GM20000 (cell line): Measurements from ENCODE around the gene DMTF1.
"Not testable (repeated sequence)": the region's sequence is repeated elsewhere in the genome, so short reads cannot be mapped to it uniquely, and the experiment has no call there.

ENCODE experiments used
- DNase-seq: peaks from one replicate; pipeline ENCODE4 v3.0.0; 2012; ENCODE audit warnings: low spot score
- TF ChIP-seq, protein P1 (sequence below): IDR thresholded peaks from 2 replicates; pipeline ENCODE4 v1.5.1; 2012; ENCODE audit warnings: mild to moderate bottlenecking, control low read depth; ENCODE audit errors: extremely low read depth, missing control alignments

The DMTF1 gene

DNA sequence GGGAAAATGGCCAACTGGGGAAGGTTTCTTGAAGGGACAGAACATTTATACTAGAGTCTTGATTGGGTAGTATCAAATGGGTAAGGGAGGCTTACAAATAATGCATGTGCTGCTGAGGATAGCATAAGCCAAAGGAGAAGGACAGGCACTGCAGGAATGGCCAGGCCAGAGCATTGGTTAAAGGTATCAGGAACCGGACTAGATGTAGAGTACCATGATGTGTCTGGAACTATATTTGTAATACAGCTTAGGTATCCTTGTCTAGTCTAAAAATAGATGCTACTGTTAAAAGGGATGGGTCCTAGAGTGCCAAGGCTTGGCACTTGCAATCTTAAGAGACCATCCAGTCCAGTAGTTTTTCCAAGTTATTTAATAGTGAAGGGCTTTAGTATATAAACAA is 47.0 kb downstream of the DMTF1 start:
- no peak for DNase-seq
- TF ChIP-seq, protein P1, sequence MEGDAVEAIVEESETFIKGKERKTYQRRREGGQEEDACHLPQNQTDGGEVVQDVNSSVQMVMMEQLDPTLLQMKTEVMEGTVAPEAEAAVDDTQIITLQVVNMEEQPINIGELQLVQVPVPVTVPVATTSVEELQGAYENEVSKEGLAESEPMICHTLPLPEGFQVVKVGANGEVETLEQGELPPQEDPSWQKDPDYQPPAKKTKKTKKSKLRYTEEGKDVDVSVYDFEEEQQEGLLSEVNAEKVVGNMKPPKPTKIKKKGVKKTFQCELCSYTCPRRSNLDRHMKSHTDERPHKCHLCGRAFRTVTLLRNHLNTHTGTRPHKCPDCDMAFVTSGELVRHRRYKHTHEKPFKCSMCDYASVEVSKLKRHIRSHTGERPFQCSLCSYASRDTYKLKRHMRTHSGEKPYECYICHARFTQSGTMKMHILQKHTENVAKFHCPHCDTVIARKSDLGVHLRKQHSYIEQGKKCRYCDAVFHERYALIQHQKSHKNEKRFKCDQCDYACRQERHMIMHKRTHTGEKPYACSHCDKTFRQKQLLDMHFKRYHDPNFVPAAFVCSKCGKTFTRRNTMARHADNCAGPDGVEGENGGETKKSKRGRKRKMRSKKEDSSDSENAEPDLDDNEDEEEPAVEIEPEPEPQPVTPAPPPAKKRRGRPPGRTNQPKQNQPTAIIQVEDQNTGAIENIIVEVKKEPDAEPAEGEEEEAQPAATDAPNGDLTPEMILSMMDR = no peak

DNA sequence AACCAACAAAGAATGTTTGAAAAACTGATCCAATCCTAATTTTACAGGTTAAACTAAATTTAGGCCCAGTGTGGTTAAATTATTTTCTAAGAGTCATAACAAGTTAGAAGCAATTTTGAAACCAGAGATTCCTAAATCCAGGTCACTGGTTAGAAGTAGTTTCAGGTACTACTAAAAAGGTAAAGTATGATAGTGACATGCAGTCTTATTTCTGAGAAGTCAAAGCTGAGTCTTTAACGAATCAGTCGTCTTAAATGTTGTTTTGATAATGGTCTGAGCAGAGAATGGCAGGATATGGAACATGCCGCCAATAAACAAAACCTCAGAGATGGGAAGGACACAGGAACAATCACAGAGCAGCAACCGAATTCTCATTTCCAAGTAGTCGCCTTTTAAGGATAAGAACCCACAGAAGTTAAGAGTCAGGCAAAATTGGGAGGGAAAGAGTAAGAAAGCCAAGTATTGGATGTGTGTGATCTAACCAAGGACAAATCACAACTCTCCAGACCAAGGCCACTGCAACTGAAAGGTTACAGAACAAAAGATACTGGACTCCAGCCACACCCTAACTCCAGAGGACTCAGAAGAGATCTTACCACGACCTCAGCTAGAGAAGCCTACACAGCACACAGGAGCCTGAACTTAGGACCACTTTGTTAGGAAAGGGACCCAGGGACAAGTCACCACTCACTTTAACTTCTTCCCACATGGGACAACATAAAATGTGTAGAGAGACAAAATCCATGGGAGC is 47.6 kb downstream of the DMTF1 start:
- DNase-seq = no peak
- TF ChIP-seq, protein P1 = no peak

DNA sequence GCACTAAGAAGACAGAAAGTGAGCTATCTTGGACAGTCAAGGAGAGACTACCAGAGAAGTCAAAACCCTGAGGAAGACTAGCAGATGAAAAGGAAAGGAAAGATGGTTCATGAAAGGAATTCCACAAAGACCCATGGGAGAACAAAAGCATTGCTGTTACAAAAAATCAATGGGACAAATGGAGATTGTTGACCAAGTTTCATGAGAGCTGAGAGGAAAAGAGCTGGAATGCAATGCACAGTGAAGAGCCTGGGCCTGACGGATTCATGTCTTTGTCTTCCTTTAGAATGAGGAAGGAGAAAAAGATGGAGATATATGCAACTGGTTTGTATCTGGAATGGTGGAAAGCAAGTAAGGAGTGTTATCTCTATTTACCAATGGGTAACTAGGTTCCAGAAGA is 50.0 kb downstream of the DMTF1 start:
- TF ChIP-seq, protein P1 = no peak
- DNase-seq = no peak

DNA sequence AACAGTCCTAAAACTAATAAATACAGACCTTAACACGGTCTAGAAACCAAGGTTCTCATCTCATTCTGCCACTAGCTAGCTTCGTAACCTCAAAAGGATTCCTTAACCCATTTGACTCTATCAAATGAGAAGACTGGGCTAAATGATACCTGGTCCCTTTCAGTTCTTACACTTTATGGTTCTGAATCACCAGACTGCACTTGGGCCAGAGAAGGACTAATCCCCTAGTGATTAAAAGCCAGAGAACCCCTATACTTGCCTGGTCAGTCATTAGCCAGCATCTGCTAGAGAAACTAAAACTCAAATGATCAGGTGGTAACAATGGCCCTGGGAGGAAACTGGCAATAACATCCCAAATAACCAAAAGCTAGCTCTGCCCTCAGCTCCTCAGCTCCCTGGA is 50.5 kb downstream of the DMTF1 start:
- no peak for DNase-seq
- TF ChIP-seq, protein P1 = no peak

DNA sequence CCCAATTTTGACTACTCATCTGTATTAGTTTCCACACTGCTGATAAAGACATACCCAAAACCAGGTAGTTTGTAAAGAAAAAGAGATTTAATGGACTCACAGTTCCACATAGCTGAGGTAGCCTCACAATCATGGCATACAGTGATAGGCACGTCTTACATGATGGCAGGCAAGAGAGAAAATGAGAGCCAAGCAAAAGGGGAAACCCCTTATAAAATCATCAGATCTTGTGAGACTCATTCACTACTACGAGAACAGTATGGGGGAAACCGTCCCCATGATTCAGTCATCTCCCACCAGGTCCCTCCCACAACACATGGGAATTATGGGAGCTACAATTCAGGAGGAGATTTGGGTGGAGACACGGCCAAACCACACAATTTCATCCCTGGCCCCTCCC is 51.7 kb downstream of the DMTF1 start:
- DNase-seq = not testable (repeated sequence)

DNA sequence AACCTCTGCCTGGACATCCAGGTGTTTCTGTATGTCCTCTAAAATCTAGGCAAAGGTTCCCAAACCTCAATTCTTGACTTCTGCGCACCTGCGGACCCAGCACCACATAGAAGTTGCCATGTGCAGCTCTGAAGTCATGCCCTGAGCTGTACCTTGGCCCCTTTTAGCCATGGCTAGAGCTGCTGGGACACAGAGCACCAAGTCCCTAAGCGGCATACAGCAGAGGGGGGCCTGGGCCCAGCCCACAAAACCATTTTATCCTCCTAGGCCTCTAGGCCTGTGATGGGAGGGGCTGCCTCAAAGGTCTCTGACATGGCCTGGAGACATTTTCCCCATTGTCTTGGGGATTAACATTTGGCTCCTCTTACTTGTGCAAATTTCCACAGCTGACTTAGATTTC is 52.7 kb downstream of the DMTF1 start:
- TF ChIP-seq, protein P1 = no peak

DNA sequence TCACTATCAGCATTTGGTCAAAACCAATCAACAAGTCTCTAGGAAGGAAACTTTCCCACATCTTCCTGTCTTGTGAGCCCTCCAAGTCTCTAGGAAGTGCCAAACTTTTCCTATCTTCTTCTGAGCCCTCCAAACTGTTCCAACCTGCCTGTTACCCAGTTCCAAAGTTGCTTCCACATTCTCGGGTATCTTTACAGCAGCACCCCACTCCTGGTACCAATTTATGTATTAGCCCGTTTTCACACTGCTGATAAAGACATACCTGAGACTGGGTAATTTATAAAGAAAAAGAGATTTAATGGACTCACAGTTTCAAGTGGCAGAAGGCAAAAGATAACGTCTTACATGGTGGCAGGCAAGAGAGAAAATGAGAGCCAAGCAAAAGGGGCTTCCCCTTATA is 53.4 kb downstream of the DMTF1 start:
- DNase-seq = not testable (repeated sequence)

More for the DNA sequence above, 52.7 kb downstream of the DMTF1 start:
- no peak for DNase-seq

DNA sequence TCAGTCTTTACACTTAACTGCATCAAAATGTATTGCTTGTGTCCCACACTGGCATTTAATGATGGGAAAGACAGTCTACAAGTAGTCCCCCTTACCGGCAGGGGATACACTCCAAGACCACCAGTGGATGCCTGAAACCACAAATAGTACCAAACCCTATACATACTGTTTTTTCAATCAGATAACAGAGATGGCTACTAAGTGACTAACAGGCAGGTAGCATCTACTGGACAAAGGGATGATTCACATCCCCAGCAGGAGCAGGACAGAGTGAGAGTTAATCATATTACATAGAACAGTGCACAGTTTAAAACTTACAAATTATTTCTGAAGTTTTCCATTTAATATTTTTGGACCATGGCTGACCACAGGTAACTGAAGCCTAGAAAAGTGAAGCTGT is 54.1 kb downstream of the DMTF1 start:
- no peak for DNase-seq
- TF ChIP-seq, protein P1 = no peak
